Smooth muscle cell (in vitro differentiated cells): ENCODE measurements around the gene MCM7. TPM values are rescaled to one million over a fixed set of nuclear protein-coding genes. Genes with fewer than 3 reads are reported as not detected.

Experiments used
- DNase-seq: peaks from one replicate; lab custom pipeline; 2025; ENCODE audit not compliant: unreplicated experiment; lab: John Stamatoyannopoulos, UW
- H2AFZ ChIP-seq: fragments of 200-600 bp; sonication (generic); 2 replicates; pipeline ENCODE4 v1.6.0; 2016; ENCODE audit warnings: antibody characterized with exemption, low read depth, mild to moderate bottlenecking
- H3F3A ChIP-seq: fragments of 200-600 bp; sonication (generic); 2 replicates; pipeline ENCODE4 v1.6.0; 2017; ENCODE audit warnings: antibody characterized with exemption, low read depth
- H3K27ac ChIP-seq: fragments of 200-600 bp; sonication (generic); 2 replicates; pipeline ENCODE4 v1.5.1; 2016; ENCODE audit warnings: low read depth, mild to moderate bottlenecking
- H3K27me3 ChIP-seq: fragments of 200-600 bp; sonication (generic); 2 replicates; pipeline ENCODE4 v1.6.1; 2016; ENCODE audit warnings: low read depth, mild to moderate bottlenecking
- H3K36me3 ChIP-seq: fragments of 200-600 bp; sonication (generic); 2 replicates; pipeline ENCODE4 v1.5.1; 2016; ENCODE audit warnings: low read depth
- H3K4me1 ChIP-seq: fragments of 200-600 bp; sonication (generic); 2 replicates; pipeline ENCODE4 v1.5.1; 2016; ENCODE audit warnings: low read depth
- H3K4me2 ChIP-seq: fragments of 200-600 bp; sonication (generic); 2 replicates; pipeline ENCODE4 v1.6.0; 2016; ENCODE audit warnings: mild to moderate bottlenecking
- H3K4me3 ChIP-seq: fragments of 200-600 bp; sonication (generic); 2 replicates; pipeline ENCODE4 v1.5.1; 2016; ENCODE audit warnings: mild to moderate bottlenecking
- H3K79me2 ChIP-seq: fragments of 200-600 bp; sonication (generic); 2 replicates; pipeline ENCODE4 v1.6.0; 2016; ENCODE audit warnings: low read depth, mild to moderate bottlenecking
- H3K9ac ChIP-seq: fragments of 200-600 bp; sonication (generic); 2 replicates; pipeline ENCODE4 v1.6.0; 2016; ENCODE audit warnings: low read depth
- H3K9me3 ChIP-seq: fragments of 200-600 bp; sonication (generic); replicated peaks from 2 replicates; pipeline ENCODE4 v1.5.1; 2016; ENCODE audit warnings: low read depth
- H4K20me1 ChIP-seq: fragments of 200-600 bp; sonication (generic); 2 replicates; pipeline ENCODE4 v1.6.0; 2016; ENCODE audit warnings: low read depth
- WGBS: methylation state at CpG from one replicate; pipeline ENCODE4 v1.1.7; 2016; ENCODE audit warnings: low lambda C conversion rate; 5-methylcytosine and 5-hydroxymethylcytosine counted together
- polyA plus RNA-seq: library from polyadenylated mRNA; unstranded; fragments of >200 nt; fragmentation: Nextera tagmentation; extraction: Ambion mirVana; gene quantifications from 2 replicates; pipeline ENCODE4 v1.2.1, GENCODE V29; 2016
- total RNA-seq: library from RNA; depleted of rRNA; stranded (reverse); fragments of >200 nt; gene quantifications from 2 replicates; pipeline ENCODE4 v1.2.3, GENCODE V29; 2014
- TF ChIP-seq, protein P1 (sequence below): fragments of 200-600 bp; sonication (generic); IDR thresholded peaks from 2 replicates; pipeline ENCODE4 v1.5.1; 2017; ENCODE audit warnings: borderline replicate concordance, mild to moderate bottlenecking, antibody characterized with exemption; ENCODE audit not compliant: insufficient read depth, poor library complexity, severe bottlenecking

MCM7 gene
- total and polyA plus RNA-seq, 2 experiments from 2014 or later = 47.6 to 56.9 TPM

GRCh38 chr7:100122568-100122967 lies 21.4 kb upstream of the MCM7 start:
- no peaks in the 10 kb centered on the region for H3K9me3 ChIP-seq
- no peaks in the 10 kb centered on the region for H4K20me1 ChIP-seq
- TF ChIP-seq, protein P1, sequence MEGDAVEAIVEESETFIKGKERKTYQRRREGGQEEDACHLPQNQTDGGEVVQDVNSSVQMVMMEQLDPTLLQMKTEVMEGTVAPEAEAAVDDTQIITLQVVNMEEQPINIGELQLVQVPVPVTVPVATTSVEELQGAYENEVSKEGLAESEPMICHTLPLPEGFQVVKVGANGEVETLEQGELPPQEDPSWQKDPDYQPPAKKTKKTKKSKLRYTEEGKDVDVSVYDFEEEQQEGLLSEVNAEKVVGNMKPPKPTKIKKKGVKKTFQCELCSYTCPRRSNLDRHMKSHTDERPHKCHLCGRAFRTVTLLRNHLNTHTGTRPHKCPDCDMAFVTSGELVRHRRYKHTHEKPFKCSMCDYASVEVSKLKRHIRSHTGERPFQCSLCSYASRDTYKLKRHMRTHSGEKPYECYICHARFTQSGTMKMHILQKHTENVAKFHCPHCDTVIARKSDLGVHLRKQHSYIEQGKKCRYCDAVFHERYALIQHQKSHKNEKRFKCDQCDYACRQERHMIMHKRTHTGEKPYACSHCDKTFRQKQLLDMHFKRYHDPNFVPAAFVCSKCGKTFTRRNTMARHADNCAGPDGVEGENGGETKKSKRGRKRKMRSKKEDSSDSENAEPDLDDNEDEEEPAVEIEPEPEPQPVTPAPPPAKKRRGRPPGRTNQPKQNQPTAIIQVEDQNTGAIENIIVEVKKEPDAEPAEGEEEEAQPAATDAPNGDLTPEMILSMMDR = no peak
- H3K36me3 ChIP-seq = no peaks in the 10 kb centered on the region
- H2AFZ ChIP-seq = no peak overlapping the region
- peaks cover 9% of the 10 kb centered on the region for H3F3A ChIP-seq
- no peaks in the 10 kb centered on the region for H3K27me3 ChIP-seq
- H3K4me1 ChIP-seq = peaks cover 15% of the 10 kb centered on the region
- H3K27ac ChIP-seq = no peak overlapping the region
- H3K4me2 ChIP-seq = no peak overlapping the region
- peaks cover 18% of the 10 kb centered on the region for H3K79me2 ChIP-seq
- no peak for DNase-seq
- WGBS = 100% methylated on average over 1 of the region's 1 CpG
- no peak overlapping the region for H3K9ac ChIP-seq
- H3K4me3 ChIP-seq = no peak overlapping the region

DNA sequence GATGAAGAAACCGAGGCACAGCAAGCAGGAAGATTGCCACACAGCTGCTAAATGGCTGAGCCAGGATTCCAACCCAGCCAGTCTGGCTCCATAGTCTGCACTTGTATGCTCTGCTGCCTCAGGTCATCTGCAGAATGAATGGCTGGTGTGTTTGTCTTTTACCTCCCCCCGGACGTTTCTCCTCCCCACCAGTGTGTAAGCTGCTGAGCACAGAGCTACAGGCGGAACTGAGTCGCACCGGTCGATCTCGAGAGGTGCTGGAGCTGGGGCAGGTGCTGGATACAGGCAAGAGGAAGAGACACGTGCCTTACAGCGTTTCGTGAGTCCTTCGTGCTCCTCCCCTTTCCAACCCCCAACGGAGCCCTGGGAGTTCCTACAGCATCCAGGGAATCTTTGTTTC lies 20.9 kb upstream of the MCM7 start:
- Histone ChIP-seq H4K20me1 (no peaks in the 10 kb centered on the region), H2AFZ (no peak overlapping the region), H3F3A (peaks cover 9% of the 10 kb centered on the region), H3K4me1 (peaks cover 15% of the 10 kb centered on the region), H3K36me3 (no peaks in the 10 kb centered on the region), H3K27me3 (no peaks in the 10 kb centered on the region), H3K27ac (no peak overlapping the region), H3K9ac (no peak overlapping the region), H3K4me2 (no peak overlapping the region), H3K4me3 (no peak overlapping the region), H3K9me3 (no peaks in the 10 kb centered on the region), H3K79me2 (peaks cover 18% of the 10 kb centered on the region)
- TF ChIP-seq, protein P1 = no peak
- DNase-seq = no peak
- WGBS = 78% methylated on average over 13 of the region's 13 CpGs

- H3K9ac ChIP-seq = no peak overlapping the region
- 73% methylated on average over 1 of the region's 1 CpG for WGBS
- DNase-seq = no peak
Observed at GRCh38 chr7:100120733-100121036, 19.5 kb upstream of the MCM7 start.

More at GRCh38 chr7:100120733-100121036, 19.5 kb upstream of the MCM7 start:
- no peaks in the 10 kb centered on the region for H3K9me3 ChIP-seq
- no peaks in the 10 kb centered on the region for H4K20me1 ChIP-seq
- H3K27ac ChIP-seq = peak overlapping the region; percentile 92
- H3K4me3 ChIP-seq = peak overlapping the region; percentile 96
- H3K4me2 ChIP-seq = peak overlapping the region; percentile 96
- H3K36me3 ChIP-seq = no peaks in the 10 kb centered on the region
- no peak overlapping the region for H2AFZ ChIP-seq
- no peaks in the 10 kb centered on the region for H3K27me3 ChIP-seq
- H3K79me2 ChIP-seq = peaks cover 18% of the 10 kb centered on the region
- H3F3A ChIP-seq = peaks cover 3% of the 10 kb centered on the region
- H3K4me1 ChIP-seq = peaks cover 10% of the 10 kb centered on the region
- TF ChIP-seq, protein P1 = no peak
